ENCODE measurements around the gene CCDC141.
A peak's percentile ranks its signal among the peaks of the same experiment; 100 is the strongest.

The CCDC141 gene

GRCh38 chr2:178980815-178981214, 69.1 kb downstream of the CCDC141 start:
- no peak for FAIRE-seq
- TF ChIP-seq POLR2A (IDR thresholded peaks at IDR 0.05; ENCODE audit: low read depth, low read length) (no peak), POLR2AphosphoS5 (IDR thresholded peaks at IDR 0.05; ENCODE audit: low read depth, low read length) (no peak), SPI1 (IDR thresholded peaks at IDR 0.05; ENCODE audit: low read depth, low read length) (no peak), PAX5 (IDR thresholded peaks at IDR 0.05; ENCODE audit: insufficient read depth, low read length, severe bottlenecking) (no peak), TAF1 (IDR thresholded peaks at IDR 0.05; ENCODE audit: low read depth, low read length) (no peak), POU2F2 (IDR thresholded peaks at IDR 0.05; ENCODE audit: low read depth, low read length) (no peak)
- DNase-seq (ENCODE audit: insufficient read length, low spot score) = no peak

- FAIRE-seq = no peak
- no peak for DNase-seq (ENCODE audit: insufficient read length, low spot score)
- TF ChIP-seq POU2F2 (IDR thresholded peaks at IDR 0.05; ENCODE audit: low read depth, low read length) (no peak), POLR2AphosphoS5 (IDR thresholded peaks at IDR 0.05; ENCODE audit: low read depth, low read length) (no peak), SPI1 (IDR thresholded peaks at IDR 0.05; ENCODE audit: low read depth, low read length) (no peak), POLR2A (IDR thresholded peaks at IDR 0.05; ENCODE audit: low read depth, low read length) (no peak), TAF1 (IDR thresholded peaks at IDR 0.05; ENCODE audit: low read depth, low read length) (no peak), PAX5 (IDR thresholded peaks at IDR 0.05; ENCODE audit: insufficient read depth, low read length, severe bottlenecking) (no peak)
These were observed 71.3 kb downstream of the CCDC141 start for GRCh38 chr2:178978667-178979066.

- DNase-seq (ENCODE audit: insufficient read length, low spot score) (no peak), FAIRE-seq (no peak)
- TF ChIP-seq TAF1 (IDR thresholded peaks at IDR 0.05; ENCODE audit: low read depth, low read length) (no peak), POLR2AphosphoS5 (IDR thresholded peaks at IDR 0.05; ENCODE audit: low read depth, low read length) (no peak), SPI1 (IDR thresholded peaks at IDR 0.05; ENCODE audit: low read depth, low read length) (no peak), POLR2A (IDR thresholded peaks at IDR 0.05; ENCODE audit: low read depth, low read length) (no peak), PAX5 (IDR thresholded peaks at IDR 0.05; ENCODE audit: insufficient read depth, low read length, severe bottlenecking) (no peak), POU2F2 (IDR thresholded peaks at IDR 0.05; ENCODE audit: low read depth, low read length) (no peak)
These were observed 73.6 kb downstream of the CCDC141 start for GRCh38 chr2:178976351-178976750.

GRCh38 chr2:178962805-178963433, 87.0 kb downstream of the CCDC141 start:
- no peak for DNase-seq (ENCODE audit: insufficient read length, low spot score)
- TF ChIP-seq SPI1 (IDR thresholded peaks at IDR 0.05; ENCODE audit: low read depth, low read length) (peak; percentile 23; the same call in 1 of the 2 replicates), POLR2AphosphoS5 (IDR thresholded peaks at IDR 0.05; ENCODE audit: low read depth, low read length) (no peak), POLR2A (IDR thresholded peaks at IDR 0.05; ENCODE audit: low read depth, low read length) (no peak), POU2F2 (IDR thresholded peaks at IDR 0.05; ENCODE audit: low read depth, low read length) (no peak), TAF1 (IDR thresholded peaks at IDR 0.05; ENCODE audit: low read depth, low read length) (no peak), PAX5 (IDR thresholded peaks at IDR 0.05; ENCODE audit: insufficient read depth, low read length, severe bottlenecking) (no peak)
- peak; percentile 41 for FAIRE-seq

- FAIRE-seq (no peak), DNase-seq (ENCODE audit: insufficient read length, low spot score) (no peak)
- no peak for TF ChIP-seq POU2F2 (IDR thresholded peaks at IDR 0.05; ENCODE audit: low read depth, low read length)
- no peak for TF ChIP-seq PAX5 (IDR thresholded peaks at IDR 0.05; ENCODE audit: insufficient read depth, low read length, severe bottlenecking)
- no peak for TF ChIP-seq SPI1 (IDR thresholded peaks at IDR 0.05; ENCODE audit: low read depth, low read length)
- TF ChIP-seq POLR2A (IDR thresholded peaks at IDR 0.05; ENCODE audit: low read depth, low read length) = no peak
- no peak for TF ChIP-seq TAF1 (IDR thresholded peaks at IDR 0.05; ENCODE audit: low read depth, low read length)
- TF ChIP-seq POLR2AphosphoS5 (IDR thresholded peaks at IDR 0.05; ENCODE audit: low read depth, low read length) = no peak
These were observed 87.8 kb downstream of the CCDC141 start for GRCh38 chr2:178962152-178962551.

- DNase-seq (ENCODE audit: insufficient read length, low spot score) (no peak), FAIRE-seq (no peak)
- TF ChIP-seq POU2F2 (IDR thresholded peaks at IDR 0.05; ENCODE audit: low read depth, low read length) (no peak), POLR2AphosphoS5 (IDR thresholded peaks at IDR 0.05; ENCODE audit: low read depth, low read length) (no peak), POLR2A (IDR thresholded peaks at IDR 0.05; ENCODE audit: low read depth, low read length) (no peak), TAF1 (IDR thresholded peaks at IDR 0.05; ENCODE audit: low read depth, low read length) (no peak), PAX5 (IDR thresholded peaks at IDR 0.05; ENCODE audit: insufficient read depth, low read length, severe bottlenecking) (no peak), SPI1 (IDR thresholded peaks at IDR 0.05; ENCODE audit: low read depth, low read length) (no peak)
These were observed 95.9 kb downstream of the CCDC141 start for GRCh38 chr2:178954049-178954448.

GRCh38 chr2:178951266-178952006, 98.5 kb downstream of the CCDC141 start:
- no peak for FAIRE-seq

GRCh38 chr2:178949584-178949983, 100.4 kb downstream of the CCDC141 start:
- TF ChIP-seq PAX5 (IDR thresholded peaks at IDR 0.05; ENCODE audit: insufficient read depth, low read length, severe bottlenecking) (no peak), SPI1 (IDR thresholded peaks at IDR 0.05; ENCODE audit: low read depth, low read length) (peak; percentile 45; the same call in 1 of the 2 replicates)
- peak; percentile 35 for FAIRE-seq
- peak; percentile 9 for DNase-seq (ENCODE audit: insufficient read length, low spot score)

More at GRCh38 chr2:178951266-178952006, 98.5 kb downstream of the CCDC141 start:
- no peak for TF ChIP-seq POU2F2 (IDR thresholded peaks at IDR 0.05; ENCODE audit: low read depth, low read length)
- TF ChIP-seq SPI1 (IDR thresholded peaks at IDR 0.05; ENCODE audit: low read depth, low read length) = no peak
- TF ChIP-seq POLR2AphosphoS5 (IDR thresholded peaks at IDR 0.05; ENCODE audit: low read depth, low read length) = no peak
- TF ChIP-seq TAF1 (IDR thresholded peaks at IDR 0.05; ENCODE audit: low read depth, low read length) = no peak
- no peak for TF ChIP-seq POLR2A (IDR thresholded peaks at IDR 0.05; ENCODE audit: low read depth, low read length)
- TF ChIP-seq PAX5 (IDR thresholded peaks at IDR 0.05; ENCODE audit: insufficient read depth, low read length, severe bottlenecking) = no peak
- no peak for DNase-seq (ENCODE audit: insufficient read length, low spot score)

GRCh38 chr2:178949151-178949550, 100.8 kb downstream of the CCDC141 start:
- TF ChIP-seq POU2F2 (IDR thresholded peaks at IDR 0.05; ENCODE audit: low read depth, low read length) = no peak
- DNase-seq (ENCODE audit: insufficient read length, low spot score) (no peak), FAIRE-seq (no peak)

- DNase-seq (ENCODE audit: insufficient read length, low spot score) (no peak), FAIRE-seq (no peak)
- no peak for TF ChIP-seq POLR2AphosphoS5 (IDR thresholded peaks at IDR 0.05; ENCODE audit: low read depth, low read length)
- TF ChIP-seq TAF1 (IDR thresholded peaks at IDR 0.05; ENCODE audit: low read depth, low read length) = no peak
- no peak for TF ChIP-seq SPI1 (IDR thresholded peaks at IDR 0.05; ENCODE audit: low read depth, low read length)
- TF ChIP-seq POLR2A (IDR thresholded peaks at IDR 0.05; ENCODE audit: low read depth, low read length) = no peak
- TF ChIP-seq POU2F2 (IDR thresholded peaks at IDR 0.05; ENCODE audit: low read depth, low read length) = no peak
- TF ChIP-seq PAX5 (IDR thresholded peaks at IDR 0.05; ENCODE audit: insufficient read depth, low read length, severe bottlenecking) = no peak
These were observed 102.9 kb downstream of the CCDC141 start for GRCh38 chr2:178947006-178947405.

Data from GM12891 (cell line).